IPS DF 4.7 (cell line): ENCODE results near the gene FAM72D.
"Not testable (repeated sequence)": the region's sequence is repeated elsewhere in the genome, so short reads cannot be mapped to it uniquely, and the experiment has no call there.

Experiments used
- DNase-seq: peaks from one replicate; pipeline ENCODE4 v3.0.0-alpha.2; 2013; ENCODE audit warnings: low spot score; ENCODE audit errors: extremely low read depth

Gene FAM72D

GRCh38 chr1:145146308-145146707 lies 50.5 kb downstream of the FAM72D start:
- not testable (repeated sequence) for DNase-seq

DNA sequence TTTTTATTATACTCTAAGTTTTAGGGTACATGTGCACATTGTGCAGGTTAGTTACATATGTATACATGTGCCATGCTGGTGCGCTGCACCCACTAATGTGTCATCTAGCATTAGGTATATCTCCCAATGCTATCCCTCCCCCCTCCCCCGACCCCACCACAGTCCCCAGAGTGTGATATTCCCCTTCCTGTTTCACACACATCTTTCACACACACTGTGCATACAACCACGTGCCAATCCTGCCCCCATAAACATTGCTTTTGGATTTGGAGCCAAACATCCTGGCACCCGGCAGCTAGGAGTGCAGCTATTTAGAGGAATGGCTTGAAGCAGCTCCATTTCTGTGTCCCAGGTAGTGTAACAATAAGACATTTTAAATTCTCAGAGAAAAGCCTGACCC lies 51.4 kb downstream of the FAM72D start:
- not testable (repeated sequence) for DNase-seq

DNA sequence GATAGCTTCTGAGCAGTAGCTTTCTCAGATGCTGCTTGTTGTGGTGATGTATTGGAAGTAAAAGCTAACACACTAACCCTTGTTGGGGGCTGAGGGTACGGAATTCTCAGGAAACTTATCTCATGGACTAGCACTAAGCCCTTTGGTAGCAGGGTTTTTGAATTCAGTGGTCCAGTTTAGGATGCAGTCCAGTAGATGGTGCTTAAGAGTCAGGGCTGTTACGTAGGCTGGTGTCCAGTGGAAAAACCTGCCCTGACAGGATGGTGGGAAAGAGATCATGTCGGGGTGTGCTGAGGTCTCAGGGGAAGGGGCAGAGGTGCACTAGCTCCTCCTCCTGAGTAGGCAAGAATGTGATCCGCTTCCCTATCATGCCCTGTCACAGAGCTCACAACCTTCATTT lies 59.6 kb downstream of the FAM72D start:
- DNase-seq = not testable (repeated sequence)

- DNase-seq = not testable (repeated sequence)
These were observed 60.1 kb downstream of the FAM72D start for GRCh38 chr1:145155873-145156272.

- not testable (repeated sequence) for DNase-seq
These were observed 61.3 kb downstream of the FAM72D start for GRCh38 chr1:145156891-145157610.

GRCh38 chr1:145157715-145158114 lies 61.9 kb downstream of the FAM72D start:
- not testable (repeated sequence) for DNase-seq

DNA sequence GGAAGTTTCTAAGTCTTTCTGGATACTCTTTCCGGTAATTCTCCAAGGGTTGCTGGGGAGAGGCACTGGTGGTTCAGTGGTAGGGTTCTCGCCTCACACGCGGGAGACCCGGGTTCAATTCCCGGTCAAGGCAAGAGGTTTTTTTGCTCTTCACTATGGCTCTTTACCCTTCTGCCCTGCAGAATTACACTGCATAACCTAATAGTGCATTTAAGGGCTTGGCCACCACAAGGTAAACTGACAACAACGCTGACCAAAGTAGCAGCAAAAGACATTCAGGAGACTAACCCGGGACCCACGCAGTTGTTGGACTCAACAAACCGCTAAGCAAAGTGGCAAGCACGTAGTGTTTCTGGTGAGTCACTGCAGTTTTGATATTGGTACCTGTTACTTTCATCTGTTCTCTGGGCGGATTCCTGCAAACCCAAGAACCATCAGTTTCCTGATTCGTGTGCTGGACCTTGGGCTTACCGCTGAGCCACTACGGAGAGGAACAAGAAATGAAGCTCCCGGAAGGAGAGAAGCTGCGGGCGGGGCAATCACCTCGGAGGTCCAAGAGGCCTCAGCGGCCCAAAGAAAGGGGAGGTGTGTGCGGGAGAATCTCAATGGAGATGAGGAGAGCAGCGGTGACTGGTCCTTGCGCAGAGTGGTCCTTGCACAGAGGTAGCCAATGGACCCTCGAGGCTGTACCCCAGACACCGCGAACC lies 65.4 kb downstream of the FAM72D start:
- not testable (repeated sequence) for DNase-seq
